H1 (cell line): ENCODE results near the gene GPR17.

Source experiments
- ATF3 ChIP-seq: IDR thresholded peaks from 2 replicates; pipeline ENCODE4 v1.6.1; 2011; ENCODE audit warnings: low read depth, mild to moderate bottlenecking, low read length; ENCODE audit not compliant: insufficient read depth
- CHD2 ChIP-seq: IDR thresholded peaks from 2 replicates; pipeline ENCODE4 v1.6.1; 2012; ENCODE audit warnings: low read length, improper control_type of control experiment
- CREB1 ChIP-seq: IDR thresholded peaks from 2 replicates; pipeline ENCODE4 v1.6.1; 2012; ENCODE audit warnings: inconsistent platforms
- CTCF ChIP-seq, 3 experiments: IDR thresholded peaks; 1 replicate in 2 of 3; 2 replicates in 1 of 3; pipeline versions ENCODE4 v1.5.1 to v1.6.1; 2011; ENCODE audit warnings: low read length in 3 of 3, mild to moderate bottlenecking in 3 of 3, inconsistent platforms in 2 of 3, low read depth in 1 of 3, moderate library complexity in 1 of 3; ENCODE audit not compliant: insufficient read depth in 1 of 3; ENCODE audit errors: control extremely low read depth in 1 of 3
- KDM5A ChIP-seq: fragments of 200-600 bp; IDR thresholded peaks from 2 replicates; pipeline ENCODE4 v1.7.1; 2012; ENCODE audit warnings: mild to moderate bottlenecking, low read length, inconsistent platforms, mixed read lengths
- MAX ChIP-seq: IDR thresholded peaks from 2 replicates; pipeline ENCODE4 v1.6.1; 2012; ENCODE audit warnings: inconsistent platforms
- POLR2A ChIP-seq, 2 experiments: IDR thresholded peaks; 1 replicate in 1 of 2; 2 replicates in 1 of 2; pipeline ENCODE4 v1.6.1; 2011; ENCODE audit warnings: low read depth in 2 of 2, low read length in 2 of 2, mild to moderate bottlenecking in 2 of 2; ENCODE audit errors: control extremely low read depth in 1 of 2
- RXRA ChIP-seq: IDR thresholded peaks from 2 replicates; pipeline ENCODE4 v1.6.1; 2011; ENCODE audit warnings: low read depth, mild to moderate bottlenecking, low read length, moderate library complexity; ENCODE audit not compliant: insufficient read depth

- TF ChIP-seq MAX: no peak
- TF ChIP-seq CTCF (IDR thresholded peaks at IDR 0.05; ENCODE audit: control extremely low read depth in 1 of 3, insufficient read depth in 1 of 3, low read depth in 1 of 3, low read length in 3 of 3): no peak
- no peak for TF ChIP-seq ATF3
- TF ChIP-seq POLR2A (IDR thresholded peaks at IDR 0.05; ENCODE audit: control extremely low read depth in 1 of 2, low read depth in 2 of 2, low read length in 2 of 2): no peak
- no peak for TF ChIP-seq CREB1
- TF ChIP-seq RXRA: no peak
- TF ChIP-seq CHD2: no peak
- TF ChIP-seq KDM5A: no peak
These were observed 4.3 kb downstream of the GPR17 start for GRCh38 chr2:127650041-127650784.
